PC-9 (cell line): ENCODE measurements around the gene TNS1. TPM values are rescaled to one million over a fixed set of nuclear protein-coding genes. Genes with fewer than 3 reads are reported as not detected.

ENCODE experiments used
- BruUV-seq: library from RNA; stranded (reverse); fragments of 400-500 nt; replicated peaks from 2 replicates; lab custom pipeline; 2021; lab: Mats Ljungman, UMichigan
- CTCF ChIA-PET: fragments of 300-600 bp; sonication (Branson Sonifier 250); formaldehyde crosslinking; loops from one replicate; lab custom pipeline; 2022; ENCODE audit warnings: antibody characterized with exemption; lab: Charles Lee
- POLR2A ChIA-PET: fragments of 300-600 bp; sonication (Branson Sonifier 250); formaldehyde crosslinking; loops from one replicate; lab custom pipeline; 2022; ENCODE audit warnings: antibody characterized with exemption; ENCODE audit not compliant: unreplicated experiment; lab: Charles Lee
- DNase-seq, 2 experiments: peaks; one replicate each; pipeline versions ENCODE4 v3.0.0 to v3.0.0-alpha.2; 2015 to 2022; ENCODE audit warnings: mixed read lengths in 1 of 2
- H2AFZ ChIP-seq: fragments of 200-600 bp; sonication (generic); 2 replicates; pipeline ENCODE4 v1.8.1; 2017; ENCODE audit warnings: antibody characterized with exemption
- H3F3A ChIP-seq: fragments of 200-600 bp; sonication (generic); 2 replicates; pipeline ENCODE4 v1.8.1; 2017; ENCODE audit warnings: antibody characterized with exemption, mild to moderate bottlenecking, low read depth; ENCODE audit not compliant: insufficient read depth
- H3K27ac ChIP-seq: fragments of 200-600 bp; sonication (generic); 2 replicates; pipeline ENCODE4 v1.6.1; 2016; ENCODE audit warnings: mixed run types
- H3K27me3 ChIP-seq: fragments of 200-600 bp; sonication (generic); 2 replicates; pipeline ENCODE4 v1.6.1; 2016; ENCODE audit warnings: low read depth, mixed run types; ENCODE audit not compliant: insufficient read depth
- H3K36me3 ChIP-seq: fragments of 200-600 bp; sonication (generic); 2 replicates; pipeline ENCODE4 v1.6.1; 2016; ENCODE audit warnings: low read depth, mixed run types
- H3K4me1 ChIP-seq: fragments of 200-600 bp; sonication (generic); replicated peaks from 2 replicates; pipeline ENCODE4 v1.6.1; 2016; ENCODE audit warnings: mixed run types; ENCODE audit not compliant: insufficient read depth
- H3K4me2 ChIP-seq: fragments of 200-600 bp; sonication (generic); 2 replicates; pipeline ENCODE4 v1.6.1; 2017; ENCODE audit warnings: mixed run types
- H3K4me3 ChIP-seq: fragments of 200-600 bp; sonication (generic); 2 replicates; pipeline ENCODE4 v1.6.1; 2016; ENCODE audit warnings: mixed run types
- H3K79me2 ChIP-seq: fragments of 200-600 bp; sonication (generic); 2 replicates; pipeline ENCODE4 v1.6.1; 2017; ENCODE audit warnings: low read depth, mixed run types
- H3K9me2 ChIP-seq: fragments of 200-600 bp; sonication (generic); 2 replicates; pipeline ENCODE4 v1.8.1; 2017; ENCODE audit warnings: mild to moderate bottlenecking; ENCODE audit not compliant: insufficient read depth
- H3K9me3 ChIP-seq: fragments of 200-600 bp; sonication (generic); 2 replicates; pipeline ENCODE4 v1.8.1; 2016; ENCODE audit warnings: low read depth; ENCODE audit not compliant: insufficient read depth
- H4K20me1 ChIP-seq: fragments of 200-600 bp; sonication (generic); 2 replicates; pipeline ENCODE4 v1.8.1; 2017; ENCODE audit not compliant: insufficient read depth
- EZH2 ChIP-seq: fragments of 200-600 bp; sonication (generic); IDR thresholded peaks from 2 replicates; pipeline ENCODE4 v1.8.0; 2017; ENCODE audit warnings: antibody characterized with exemption, low read depth
- intact Hi-C: fragments of 100-400 bp; cut with micrococcal nuclease; formaldehyde crosslinking; loops from one replicate; pipeline ENCODE4 v1.10.0; 2022; ENCODE audit not compliant: unreplicated experiment
- total RNA-seq: library from RNA; stranded (reverse); gene quantifications from 2 replicates; pipeline ENCODE4 v1.2.3, GENCODE V29; 2021
- TF ChIP-seq, protein P1 (sequence below): fragments of 200-600 bp; sonication (generic); conservative IDR thresholded peaks from 2 replicates; pipeline ENCODE4 v1.6.1; 2017; ENCODE audit warnings: mixed run types, antibody characterized with exemption, mild to moderate bottlenecking, moderate library complexity

Gene TNS1
- total RNA-seq, 1 experiment from 2014 or later, result 5.5 TPM

DNA sequence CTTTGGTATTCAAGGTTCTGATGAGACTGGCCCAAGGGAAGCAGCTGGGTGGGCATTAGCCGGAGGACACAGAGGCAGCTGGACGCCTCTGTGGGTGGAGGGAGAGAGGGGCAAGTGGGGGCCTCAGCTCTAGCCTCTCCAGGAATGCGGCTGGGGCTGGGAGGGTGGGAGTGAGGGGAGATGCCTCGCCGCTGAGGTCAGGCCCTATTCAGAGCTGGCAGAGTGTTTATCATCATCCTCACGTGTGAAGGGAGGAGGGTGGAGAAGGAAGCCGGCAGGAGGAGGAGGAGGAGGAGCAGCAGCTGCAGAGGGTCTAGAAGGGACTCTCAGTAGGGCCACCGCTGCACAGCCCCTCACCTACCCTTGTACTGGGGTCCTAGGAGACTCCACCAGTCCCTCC, 43.1 kb downstream of the TNS1 start:
- H3K79me2 ChIP-seq, result no peaks in the 10 kb centered on the region
- intact Hi-C loops, result loop anchor here (2.0 kb wide), 1 partner anchor 19 kb away; no protein-coding TSS in a partner anchor
- BruUV-seq, result no TSS peak

DNA sequence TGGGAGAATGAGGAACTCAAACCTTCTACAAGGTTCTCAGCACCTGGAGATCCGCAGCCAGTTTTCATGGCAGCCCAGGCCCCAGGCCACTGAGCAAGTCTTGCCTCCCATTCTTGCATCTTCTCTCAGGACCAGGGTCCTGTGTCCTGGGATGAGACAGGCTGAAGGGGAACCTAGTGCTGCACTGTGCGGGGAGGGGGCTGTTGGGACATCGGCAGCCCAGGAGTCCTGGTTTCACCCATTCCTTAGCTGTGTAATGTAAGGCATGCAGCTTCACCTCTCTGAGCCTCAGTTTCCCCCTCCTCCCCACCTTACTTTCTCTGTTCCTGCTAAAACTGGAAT, 43.9 kb downstream of the TNS1 start:
- ChIA-PET POLR2A (no interaction called here), CTCF (no interaction called here)
- no peak overlapping the region for H3K27ac ChIP-seq
- no TSS peak for BruUV-seq
- TF ChIP-seq, protein P1, sequence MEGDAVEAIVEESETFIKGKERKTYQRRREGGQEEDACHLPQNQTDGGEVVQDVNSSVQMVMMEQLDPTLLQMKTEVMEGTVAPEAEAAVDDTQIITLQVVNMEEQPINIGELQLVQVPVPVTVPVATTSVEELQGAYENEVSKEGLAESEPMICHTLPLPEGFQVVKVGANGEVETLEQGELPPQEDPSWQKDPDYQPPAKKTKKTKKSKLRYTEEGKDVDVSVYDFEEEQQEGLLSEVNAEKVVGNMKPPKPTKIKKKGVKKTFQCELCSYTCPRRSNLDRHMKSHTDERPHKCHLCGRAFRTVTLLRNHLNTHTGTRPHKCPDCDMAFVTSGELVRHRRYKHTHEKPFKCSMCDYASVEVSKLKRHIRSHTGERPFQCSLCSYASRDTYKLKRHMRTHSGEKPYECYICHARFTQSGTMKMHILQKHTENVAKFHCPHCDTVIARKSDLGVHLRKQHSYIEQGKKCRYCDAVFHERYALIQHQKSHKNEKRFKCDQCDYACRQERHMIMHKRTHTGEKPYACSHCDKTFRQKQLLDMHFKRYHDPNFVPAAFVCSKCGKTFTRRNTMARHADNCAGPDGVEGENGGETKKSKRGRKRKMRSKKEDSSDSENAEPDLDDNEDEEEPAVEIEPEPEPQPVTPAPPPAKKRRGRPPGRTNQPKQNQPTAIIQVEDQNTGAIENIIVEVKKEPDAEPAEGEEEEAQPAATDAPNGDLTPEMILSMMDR, result no peak
- TF ChIP-seq EZH2, result no peak
- H3K9me2 ChIP-seq, result no peaks in the 10 kb centered on the region
- no peak for DNase-seq
- no peak overlapping the region for H3K4me2 ChIP-seq
- H3K36me3 ChIP-seq, result no peaks in the 10 kb centered on the region
- H3K4me3 ChIP-seq, result no peak overlapping the region
- no peaks in the 10 kb centered on the region for H3F3A ChIP-seq
- H2AFZ ChIP-seq, result no peak overlapping the region
- no peaks in the 10 kb centered on the region for H3K9me3 ChIP-seq
- no peaks in the 10 kb centered on the region for H3K4me1 ChIP-seq
- no peaks in the 10 kb centered on the region for H3K79me2 ChIP-seq
- intact Hi-C loops, result no loop called here
- H4K20me1 ChIP-seq, result no peaks in the 10 kb centered on the region
- no peaks in the 10 kb centered on the region for H3K27me3 ChIP-seq

More for the DNA sequence above, 43.1 kb downstream of the TNS1 start:
- Histone ChIP-seq H3F3A (no peaks in the 10 kb centered on the region), H4K20me1 (no peaks in the 10 kb centered on the region), H3K4me1 (no peaks in the 10 kb centered on the region), H3K9me2 (no peaks in the 10 kb centered on the region), H3K27ac (no peak overlapping the region), H3K27me3 (no peaks in the 10 kb centered on the region), H3K4me2 (no peak overlapping the region), H2AFZ (no peak overlapping the region), H3K36me3 (no peaks in the 10 kb centered on the region), H3K9me3 (no peaks in the 10 kb centered on the region), H3K4me3 (no peak overlapping the region)
- DNase-seq, result no peak
- CTCF ChIA-PET, result interaction anchor here (1.1 kb wide), 1 partner anchor 174 kb away, joined by 4 read pairs; no protein-coding TSS in a partner anchor
- TF ChIP-seq, protein P1, result no peak
- TF ChIP-seq EZH2, result no peak
- POLR2A ChIA-PET, result no interaction called here

DNA sequence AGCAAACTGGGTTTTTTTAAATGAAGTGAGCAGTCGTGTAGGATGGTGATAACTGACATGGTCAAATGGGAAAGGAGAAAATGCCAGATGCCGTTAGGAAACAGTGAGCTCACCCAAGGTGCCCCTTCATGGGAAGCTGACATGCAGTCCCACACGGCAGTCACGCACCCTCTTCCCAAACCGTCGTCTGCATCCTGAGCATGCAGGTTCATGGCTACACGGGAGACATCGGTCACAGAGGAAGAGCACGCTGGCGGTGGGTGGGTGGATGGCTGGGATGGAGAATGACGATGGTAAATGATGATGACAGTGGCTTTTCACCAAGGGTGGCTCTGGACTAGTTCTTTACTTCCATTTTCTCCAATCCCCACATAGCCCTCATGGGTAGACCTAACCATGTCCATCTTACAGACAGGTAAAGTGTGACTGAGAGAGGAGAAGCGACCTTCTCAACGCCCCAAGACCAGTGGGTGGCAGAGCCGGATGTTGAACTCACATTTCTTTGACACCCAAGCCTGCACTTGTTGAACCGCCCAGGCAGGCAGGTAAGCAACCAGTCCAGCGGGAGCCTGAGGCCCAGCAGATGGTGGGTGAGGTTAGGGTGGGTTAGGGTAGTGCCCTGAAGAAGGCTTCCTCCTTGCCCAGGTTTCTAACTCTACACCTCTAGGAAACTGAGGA, 44.5 kb downstream of the TNS1 start:
- H3K27ac ChIP-seq, result no peak overlapping the region
- no peak overlapping the region for H2AFZ ChIP-seq
- POLR2A ChIA-PET, result no interaction called here
- H3K4me2 ChIP-seq, result no peak overlapping the region
- no peaks in the 10 kb centered on the region for H3K27me3 ChIP-seq
- H3K36me3 ChIP-seq, result no peaks in the 10 kb centered on the region
- intact Hi-C loops, result no loop called here
- no peaks in the 10 kb centered on the region for H3F3A ChIP-seq
- H3K4me1 ChIP-seq, result no peaks in the 10 kb centered on the region
- CTCF ChIA-PET, result interaction anchor here (0.6 kb wide), 1 partner anchor 743 kb away, joined by 6 read pairs; no protein-coding TSS in a partner anchor
- H3K9me3 ChIP-seq, result no peaks in the 10 kb centered on the region
- TF ChIP-seq, protein P1, result no peak
- no peak for TF ChIP-seq EZH2
- H3K79me2 ChIP-seq, result no peaks in the 10 kb centered on the region
- no peak for DNase-seq
- no peaks in the 10 kb centered on the region for H4K20me1 ChIP-seq
- no TSS peak for BruUV-seq
- no peak overlapping the region for H3K4me3 ChIP-seq
- no peaks in the 10 kb centered on the region for H3K9me2 ChIP-seq
